Measurements from ENCODE around the gene EDEM3. TPM values are rescaled to one million over a fixed set of nuclear protein-coding genes. Genes with fewer than 3 reads are reported as not detected.

Gene EDEM3
- total RNA-seq, 1 donor from 2014 or later: 24.2 TPM

DNA sequence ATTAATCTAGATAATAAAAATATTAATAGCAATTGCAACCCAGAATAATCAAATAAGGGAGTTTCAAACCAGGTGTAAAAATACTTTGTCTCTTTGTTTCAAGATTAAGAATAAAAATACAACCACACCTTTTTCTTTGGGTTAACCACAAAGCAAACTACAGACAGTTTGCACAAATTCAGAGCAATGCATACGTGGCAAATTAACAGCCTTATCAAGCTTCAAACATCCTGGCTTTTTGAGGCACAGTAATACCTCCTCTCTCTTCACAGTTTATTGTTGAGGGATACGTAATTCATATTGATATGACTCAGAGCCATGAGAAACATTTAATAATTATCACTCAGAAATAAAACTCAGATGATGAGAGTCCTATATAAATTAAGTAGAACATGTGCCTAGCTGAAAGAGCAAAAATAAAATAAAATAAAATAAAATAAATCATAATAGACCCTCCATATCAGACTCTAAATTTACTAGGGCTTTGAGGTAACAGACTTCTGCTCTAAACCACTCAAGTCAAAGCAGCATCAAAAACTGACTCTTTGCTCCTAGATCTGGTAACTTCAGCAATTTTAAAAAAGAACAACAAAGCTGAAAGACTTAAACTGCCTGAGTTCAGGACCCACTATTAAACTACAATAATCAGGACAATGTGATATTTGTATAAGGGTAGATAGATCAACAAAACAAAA, 11.4 kb downstream of the EDEM3 start:
- Mint-ChIP-seq H3K36me3 (ENCODE audit: low read depth, unreplicated experiment) (no peaks in the 10 kb centered on the region), H3K4me3 (ENCODE audit: unreplicated experiment) (no peak overlapping the region), H3K27me3 (ENCODE audit: unreplicated experiment) (no peaks in the 10 kb centered on the region), H3K27ac (ENCODE audit: unreplicated experiment) (no peak overlapping the region), H3K9me3 (ENCODE audit: unreplicated experiment) (no peaks in the 10 kb centered on the region), H3K4me1 (ENCODE audit: unreplicated experiment) (no peaks in the 10 kb centered on the region)
- no peak for TF ChIP-seq CTCF (IDR thresholded peaks at IDR 0.05; ENCODE audit: unreplicated experiment)
- no peak for DNase-seq (ENCODE audit: low spot score)

DNA sequence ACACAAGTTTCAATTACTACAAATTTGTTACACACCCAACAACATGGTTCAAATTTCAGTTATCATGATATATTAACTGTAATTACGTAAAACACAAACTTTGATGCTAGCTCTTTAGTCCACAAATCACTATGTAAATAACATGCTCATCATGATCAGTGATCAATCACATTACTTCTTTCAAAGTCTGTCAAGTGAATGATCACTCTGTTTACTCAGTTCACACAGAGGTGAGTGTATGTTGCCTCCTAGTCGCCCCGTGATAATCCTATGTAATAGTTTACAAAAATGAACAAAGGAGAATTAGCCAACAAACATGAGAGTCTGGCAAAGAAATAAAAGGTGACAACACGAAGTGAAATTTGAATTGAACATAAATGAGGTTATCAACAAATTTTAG, 14.3 kb downstream of the EDEM3 start:
- DNase-seq (ENCODE audit: low spot score): no peak
- Mint-ChIP-seq H3K4me1 (ENCODE audit: unreplicated experiment) (no peaks in the 10 kb centered on the region), H3K27ac (ENCODE audit: unreplicated experiment) (no peak overlapping the region), H3K36me3 (ENCODE audit: low read depth, unreplicated experiment) (no peaks in the 10 kb centered on the region), H3K27me3 (ENCODE audit: unreplicated experiment) (no peaks in the 10 kb centered on the region), H3K4me3 (ENCODE audit: unreplicated experiment) (no peak overlapping the region), H3K9me3 (ENCODE audit: unreplicated experiment) (no peaks in the 10 kb centered on the region)
- no peak for TF ChIP-seq CTCF (IDR thresholded peaks at IDR 0.05; ENCODE audit: unreplicated experiment)

DNA sequence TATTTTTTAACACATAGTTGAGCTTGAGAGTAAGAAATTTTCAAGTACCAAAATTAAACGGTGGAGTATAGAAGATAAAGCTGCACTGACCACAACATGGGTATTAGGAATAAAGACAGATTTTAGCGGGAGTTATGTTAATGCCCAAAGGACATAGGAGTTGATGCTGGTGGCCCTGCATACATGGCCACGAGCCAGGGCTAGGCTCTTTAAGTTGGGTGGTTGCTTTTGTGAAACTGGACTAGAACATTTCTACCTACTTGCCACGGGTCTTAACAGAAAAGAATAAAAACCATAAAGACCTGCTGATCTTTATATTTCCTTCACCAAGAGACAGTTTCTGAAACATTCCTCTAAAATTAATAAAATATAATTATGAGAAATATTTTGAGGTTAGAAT, 14.9 kb downstream of the EDEM3 start:
- Mint-ChIP-seq H3K4me1 (ENCODE audit: unreplicated experiment) (no peaks in the 10 kb centered on the region), H3K4me3 (ENCODE audit: unreplicated experiment) (no peak overlapping the region), H3K27ac (ENCODE audit: unreplicated experiment) (no peak overlapping the region), H3K36me3 (ENCODE audit: low read depth, unreplicated experiment) (no peaks in the 10 kb centered on the region), H3K9me3 (ENCODE audit: unreplicated experiment) (no peaks in the 10 kb centered on the region), H3K27me3 (ENCODE audit: unreplicated experiment) (no peaks in the 10 kb centered on the region)
- DNase-seq (ENCODE audit: low spot score): no peak
- TF ChIP-seq CTCF (IDR thresholded peaks at IDR 0.05; ENCODE audit: unreplicated experiment): no peak

DNA sequence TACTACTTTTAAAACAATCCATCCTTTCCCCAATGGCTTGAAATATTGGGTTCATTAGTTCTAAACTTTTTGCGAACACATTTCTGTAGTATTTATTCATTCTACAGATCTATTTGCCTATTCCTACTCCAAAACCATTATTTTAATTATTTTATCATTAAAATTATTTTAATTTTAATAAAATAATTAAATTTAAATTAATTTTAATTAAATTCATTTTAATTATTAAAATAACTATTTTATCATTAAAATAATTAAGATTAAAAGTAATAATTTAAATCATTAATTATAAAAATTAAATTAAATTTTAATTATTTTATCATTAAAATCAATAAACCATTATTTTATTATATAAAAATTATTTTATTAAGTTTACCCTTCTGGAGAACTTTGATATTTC, 15.6 kb downstream of the EDEM3 start:
- H3K36me3 Mint-ChIP-seq (ENCODE audit: low read depth, unreplicated experiment): no peaks in the 10 kb centered on the region
- H3K27ac Mint-ChIP-seq (ENCODE audit: unreplicated experiment): no peak overlapping the region
- no peaks in the 10 kb centered on the region for H3K4me1 Mint-ChIP-seq (ENCODE audit: unreplicated experiment)
- H3K4me3 Mint-ChIP-seq (ENCODE audit: unreplicated experiment): no peak overlapping the region
- no peaks in the 10 kb centered on the region for H3K27me3 Mint-ChIP-seq (ENCODE audit: unreplicated experiment)
- H3K9me3 Mint-ChIP-seq (ENCODE audit: unreplicated experiment): no peaks in the 10 kb centered on the region
- no peak for TF ChIP-seq CTCF (IDR thresholded peaks at IDR 0.05; ENCODE audit: unreplicated experiment)
- no peak for DNase-seq (ENCODE audit: low spot score)

GRCh38 chr1:184734980-184735379, 19.7 kb downstream of the EDEM3 start:
- Mint-ChIP-seq H3K4me1 (ENCODE audit: unreplicated experiment) (no peaks in the 10 kb centered on the region), H3K4me3 (ENCODE audit: unreplicated experiment) (no peak overlapping the region), H3K36me3 (ENCODE audit: low read depth, unreplicated experiment) (peaks cover 3% of the 10 kb centered on the region), H3K27ac (ENCODE audit: unreplicated experiment) (no peak overlapping the region), H3K9me3 (ENCODE audit: unreplicated experiment) (no peaks in the 10 kb centered on the region), H3K27me3 (ENCODE audit: unreplicated experiment) (no peaks in the 10 kb centered on the region)
- no peak for DNase-seq (ENCODE audit: low spot score)
- TF ChIP-seq CTCF (IDR thresholded peaks at IDR 0.05; ENCODE audit: unreplicated experiment): no peak

Data from endothelial cell (in vitro differentiated cells).